ENCODE results near the gene EPO.

- no peak for TF ChIP-seq CTCF (IDR thresholded peaks at IDR 0.05 in 8 of 11, conservative IDR thresholded peaks at IDR 0.05 in 3 of 11)
- TF ChIP-seq POLR2AphosphoS5 (IDR thresholded peaks at IDR 0.05): no peak
- TF ChIP-seq POLR2A (IDR thresholded peaks at IDR 0.05): no peak
These were observed 33.5 kb downstream of the EPO start for GRCh38 chr7:100753750-100754149.
